PC-9 (cell line): Measurements from ENCODE around the gene EHD4. TPM values are rescaled to one million over a fixed set of nuclear protein-coding genes. Genes with fewer than 3 reads are reported as not detected.

Experiments used
- BruUV-seq: library from RNA; stranded (reverse); fragments of 400-500 nt; replicated peaks from 2 replicates; lab custom pipeline; 2021; lab: Mats Ljungman, UMichigan
- CTCF ChIA-PET: fragments of 300-600 bp; sonication (Branson Sonifier 250); formaldehyde crosslinking; loops from one replicate; lab custom pipeline; 2022; ENCODE audit warnings: antibody characterized with exemption; lab: Charles Lee
- POLR2A ChIA-PET: fragments of 300-600 bp; sonication (Branson Sonifier 250); formaldehyde crosslinking; loops from one replicate; lab custom pipeline; 2022; ENCODE audit warnings: antibody characterized with exemption; ENCODE audit not compliant: unreplicated experiment; lab: Charles Lee
- DNase-seq, 2 experiments: peaks; one replicate each; pipeline versions ENCODE4 v3.0.0 to v3.0.0-alpha.2; 2015 to 2022; ENCODE audit warnings: mixed read lengths in 1 of 2
- H2AFZ ChIP-seq: fragments of 200-600 bp; sonication (generic); 2 replicates; pipeline ENCODE4 v1.8.1; 2017; ENCODE audit warnings: antibody characterized with exemption
- H3F3A ChIP-seq: fragments of 200-600 bp; sonication (generic); 2 replicates; pipeline ENCODE4 v1.8.1; 2017; ENCODE audit warnings: antibody characterized with exemption, mild to moderate bottlenecking, low read depth; ENCODE audit not compliant: insufficient read depth
- H3K27ac ChIP-seq: fragments of 200-600 bp; sonication (generic); 2 replicates; pipeline ENCODE4 v1.6.1; 2016; ENCODE audit warnings: mixed run types
- H3K27me3 ChIP-seq: fragments of 200-600 bp; sonication (generic); 2 replicates; pipeline ENCODE4 v1.6.1; 2016; ENCODE audit warnings: low read depth, mixed run types; ENCODE audit not compliant: insufficient read depth
- H3K36me3 ChIP-seq: fragments of 200-600 bp; sonication (generic); 2 replicates; pipeline ENCODE4 v1.6.1; 2016; ENCODE audit warnings: low read depth, mixed run types
- H3K4me1 ChIP-seq: fragments of 200-600 bp; sonication (generic); replicated peaks from 2 replicates; pipeline ENCODE4 v1.6.1; 2016; ENCODE audit warnings: mixed run types; ENCODE audit not compliant: insufficient read depth
- H3K4me2 ChIP-seq: fragments of 200-600 bp; sonication (generic); 2 replicates; pipeline ENCODE4 v1.6.1; 2017; ENCODE audit warnings: mixed run types
- H3K4me3 ChIP-seq: fragments of 200-600 bp; sonication (generic); 2 replicates; pipeline ENCODE4 v1.6.1; 2016; ENCODE audit warnings: mixed run types
- H3K79me2 ChIP-seq: fragments of 200-600 bp; sonication (generic); 2 replicates; pipeline ENCODE4 v1.6.1; 2017; ENCODE audit warnings: low read depth, mixed run types
- H3K9me2 ChIP-seq: fragments of 200-600 bp; sonication (generic); 2 replicates; pipeline ENCODE4 v1.8.1; 2017; ENCODE audit warnings: mild to moderate bottlenecking; ENCODE audit not compliant: insufficient read depth
- H3K9me3 ChIP-seq: fragments of 200-600 bp; sonication (generic); 2 replicates; pipeline ENCODE4 v1.8.1; 2016; ENCODE audit warnings: low read depth; ENCODE audit not compliant: insufficient read depth
- H4K20me1 ChIP-seq: fragments of 200-600 bp; sonication (generic); 2 replicates; pipeline ENCODE4 v1.8.1; 2017; ENCODE audit not compliant: insufficient read depth
- EZH2 ChIP-seq: fragments of 200-600 bp; sonication (generic); IDR thresholded peaks from 2 replicates; pipeline ENCODE4 v1.8.0; 2017; ENCODE audit warnings: antibody characterized with exemption, low read depth
- intact Hi-C: fragments of 100-400 bp; cut with micrococcal nuclease; formaldehyde crosslinking; loops from one replicate; pipeline ENCODE4 v1.10.0; 2022; ENCODE audit not compliant: unreplicated experiment
- total RNA-seq: library from RNA; stranded (reverse); gene quantifications from 2 replicates; pipeline ENCODE4 v1.2.3, GENCODE V29; 2021
- TF ChIP-seq, protein P1 (sequence below): fragments of 200-600 bp; sonication (generic); conservative IDR thresholded peaks from 2 replicates; pipeline ENCODE4 v1.6.1; 2017; ENCODE audit warnings: mixed run types, antibody characterized with exemption, mild to moderate bottlenecking, moderate library complexity

The EHD4 gene
- total RNA-seq, 1 experiment from 2014 or later: 18.1 TPM

GRCh38 chr15:41899854-41900442, 72.4 kb downstream of the EHD4 start:
- H3F3A ChIP-seq: no peaks in the 10 kb centered on the region
- no peaks in the 10 kb centered on the region for H3K9me2 ChIP-seq
- H3K9me3 ChIP-seq: no peaks in the 10 kb centered on the region
- no TSS peak for BruUV-seq
- ChIA-PET CTCF (no interaction called here), POLR2A (no interaction called here)
- no peaks in the 10 kb centered on the region for H3K79me2 ChIP-seq
- no peaks in the 10 kb centered on the region for H3K36me3 ChIP-seq
- no peaks in the 10 kb centered on the region for H3K4me1 ChIP-seq
- H3K27ac ChIP-seq: no peak overlapping the region
- intact Hi-C loops: loop anchor here (10.0 kb wide), 1 partner anchor 315 kb away; no protein-coding TSS in a partner anchor
- H3K4me2 ChIP-seq: no peak overlapping the region
- DNase-seq: no peak
- H4K20me1 ChIP-seq: 0 out of 2 replicates have a peak, but pooled peaks cover 6% of the 10 kb centered on the region
- no peak overlapping the region for H2AFZ ChIP-seq
- H3K27me3 ChIP-seq: no peaks in the 10 kb centered on the region
- no peak for TF ChIP-seq EZH2
- TF ChIP-seq, protein P1, sequence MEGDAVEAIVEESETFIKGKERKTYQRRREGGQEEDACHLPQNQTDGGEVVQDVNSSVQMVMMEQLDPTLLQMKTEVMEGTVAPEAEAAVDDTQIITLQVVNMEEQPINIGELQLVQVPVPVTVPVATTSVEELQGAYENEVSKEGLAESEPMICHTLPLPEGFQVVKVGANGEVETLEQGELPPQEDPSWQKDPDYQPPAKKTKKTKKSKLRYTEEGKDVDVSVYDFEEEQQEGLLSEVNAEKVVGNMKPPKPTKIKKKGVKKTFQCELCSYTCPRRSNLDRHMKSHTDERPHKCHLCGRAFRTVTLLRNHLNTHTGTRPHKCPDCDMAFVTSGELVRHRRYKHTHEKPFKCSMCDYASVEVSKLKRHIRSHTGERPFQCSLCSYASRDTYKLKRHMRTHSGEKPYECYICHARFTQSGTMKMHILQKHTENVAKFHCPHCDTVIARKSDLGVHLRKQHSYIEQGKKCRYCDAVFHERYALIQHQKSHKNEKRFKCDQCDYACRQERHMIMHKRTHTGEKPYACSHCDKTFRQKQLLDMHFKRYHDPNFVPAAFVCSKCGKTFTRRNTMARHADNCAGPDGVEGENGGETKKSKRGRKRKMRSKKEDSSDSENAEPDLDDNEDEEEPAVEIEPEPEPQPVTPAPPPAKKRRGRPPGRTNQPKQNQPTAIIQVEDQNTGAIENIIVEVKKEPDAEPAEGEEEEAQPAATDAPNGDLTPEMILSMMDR: no peak
- no peak overlapping the region for H3K4me3 ChIP-seq

GRCh38 chr15:41897363-41897799, 75.0 kb downstream of the EHD4 start:
- no peaks in the 10 kb centered on the region for H3K79me2 ChIP-seq
- intact Hi-C loops: no loop called here
- H3K36me3 ChIP-seq: no peaks in the 10 kb centered on the region
- no peaks in the 10 kb centered on the region for H3K27me3 ChIP-seq
- no peak overlapping the region for H3K4me2 ChIP-seq
- no TSS peak for BruUV-seq
- H4K20me1 ChIP-seq: no peaks in the 10 kb centered on the region
- POLR2A ChIA-PET: no interaction called here
- H3K9me2 ChIP-seq: no peaks in the 10 kb centered on the region
- no peak overlapping the region for H3K27ac ChIP-seq
- H3K9me3 ChIP-seq: no peaks in the 10 kb centered on the region
- no peaks in the 10 kb centered on the region for H3K4me1 ChIP-seq
- no peak overlapping the region for H2AFZ ChIP-seq
- TF ChIP-seq, protein P1: no peak
- TF ChIP-seq EZH2: no peak
- DNase-seq: no peak
- no peak overlapping the region for H3K4me3 ChIP-seq
- CTCF ChIA-PET: no interaction called here
- no peaks in the 10 kb centered on the region for H3F3A ChIP-seq

DNA sequence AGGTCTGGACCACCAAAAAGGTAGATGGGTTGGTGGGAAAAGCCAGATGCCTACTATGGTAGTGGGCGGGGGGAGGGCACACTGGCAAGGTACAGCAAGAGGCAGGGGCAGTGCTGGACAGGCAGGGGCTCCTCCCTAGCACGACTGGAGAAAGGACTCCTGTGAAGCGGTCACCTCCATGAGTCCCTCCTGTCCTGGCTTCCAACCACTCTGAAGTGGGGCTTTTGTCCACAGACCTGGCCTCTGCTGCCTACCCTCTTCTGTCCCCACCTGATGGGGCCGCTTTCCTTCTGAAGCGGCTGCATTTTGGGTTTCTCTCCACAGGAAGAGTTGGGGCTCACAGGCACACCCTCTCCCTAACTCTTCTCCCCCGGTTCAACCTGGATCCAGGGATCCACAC, 75.8 kb downstream of the EHD4 start:
- no peaks in the 10 kb centered on the region for H3K79me2 ChIP-seq
- TF ChIP-seq, protein P1: no peak
- no peak for TF ChIP-seq EZH2
- DNase-seq: no peak
- no peak overlapping the region for H3K27ac ChIP-seq
- H3K27me3 ChIP-seq: no peaks in the 10 kb centered on the region
- H3K9me2 ChIP-seq: no peaks in the 10 kb centered on the region
- H3K4me1 ChIP-seq: no peaks in the 10 kb centered on the region
- no peak overlapping the region for H3K4me3 ChIP-seq
- H3K36me3 ChIP-seq: no peaks in the 10 kb centered on the region
- TSS peak; percentile 5 for BruUV-seq
- intact Hi-C loops: no loop called here
- H3F3A ChIP-seq: no peaks in the 10 kb centered on the region
- ChIA-PET POLR2A (no interaction called here), CTCF (no interaction called here)
- H4K20me1 ChIP-seq: no peaks in the 10 kb centered on the region
- H2AFZ ChIP-seq: no peak overlapping the region
- H3K9me3 ChIP-seq: no peaks in the 10 kb centered on the region
- no peak overlapping the region for H3K4me2 ChIP-seq
